ENCODE data around the gene SPNS3. TPM values are rescaled to one million over a fixed set of nuclear protein-coding genes. Genes with fewer than 3 reads are reported as not detected.

Gene SPNS3
- total and polyA plus RNA-seq, 2 of the 8 experiments (the other 6 are each of a cell fraction or from before 2014, with no cell fraction given) = not detected

- H2BK12ac ChIP-seq (ENCODE audit: low read depth, low read length) = peak overlapping the region; percentile 50; the same call in 1 of the 2 replicates
- no peak overlapping the region for H3K4me2 ChIP-seq (ENCODE audit: insufficient read depth in 1 of 2, low read depth in 2 of 2, low read length in 2 of 2)
- H2AK5ac ChIP-seq (ENCODE audit: low read depth, low read length) = no peak overlapping the region
- CTCF ChIA-PET (ENCODE audit: partially characterized antibody) = interaction anchor here (0.6 to 1.7 kb wide), 8 partner anchors 9 to 205 kb away, joined by 3 to 4 read pairs (median 4); no protein-coding TSS in a partner anchor
- no peaks in the 10 kb centered on the region for H3K79me1 ChIP-seq (ENCODE audit: low read depth, low read length)
- H4K5ac ChIP-seq (ENCODE audit: insufficient read length, low read depth, low read length) = no peak overlapping the region
- H3K36me3 ChIP-seq (ENCODE audit: control insufficient read depth in 2 of 4, insufficient read depth in 4 of 4, low read length in 3 of 4) = no peaks in the 10 kb centered on the region
- H3K4ac ChIP-seq (replicated peaks; ENCODE audit: insufficient read length, low read depth, low read length) = no peak overlapping the region
- DNase-seq (ENCODE audit: low read depth in 1 of 2, low spot score in 2 of 2) (no peak), FAIRE-seq (no peak)
- no peaks in the 10 kb centered on the region for H3K79me2 ChIP-seq (ENCODE audit: control insufficient read depth in 1 of 2, insufficient read depth in 2 of 2, low read length in 2 of 2)
- H3K14ac ChIP-seq (ENCODE audit: insufficient read length) = no peak overlapping the region
- H3K9me3 ChIP-seq (ENCODE audit: insufficient read depth in 2 of 2, low read depth in 1 of 2, low read length in 1 of 2) = no peaks in the 10 kb centered on the region
- H3K56ac ChIP-seq (replicated peaks; ENCODE audit: insufficient read length, low read depth, low read length) = no peak overlapping the region
- H2BK20ac ChIP-seq (ENCODE audit: low read length) = no peak overlapping the region
- H2BK5ac ChIP-seq (ENCODE audit: low read depth, low read length) = no peak overlapping the region
- no peak overlapping the region for H4K91ac ChIP-seq (replicated peaks; ENCODE audit: insufficient read length, low read length)
- H2BK15ac ChIP-seq (ENCODE audit: low read length) = no peak overlapping the region
- POLR2A ChIA-PET (ENCODE audit: partially characterized antibody) = interaction anchor here (37.1 kb wide), 1 partner anchor 24 kb away, joined by 546 read pairs; the partner anchor contains the start of genes GGT6 and MYBBP1A
- no peak overlapping the region for H3K9ac ChIP-seq (replicated peaks in 1 of 4; ENCODE audit: extremely low read depth in 1 of 4, low read depth in 3 of 4, low read length in 3 of 4)
- H3K27ac ChIP-seq (ENCODE audit: low read depth, low read length) = no peak overlapping the region
- H4K8ac ChIP-seq (ENCODE audit: extremely low read depth, insufficient read depth, low read length) = no peak overlapping the region
- H3K23me2 ChIP-seq (ENCODE audit: low read depth, low read length) = no peaks in the 10 kb centered on the region
- H3K23ac ChIP-seq (ENCODE audit: insufficient read length) = no peak overlapping the region
- no peaks in the 10 kb centered on the region for H4K20me1 ChIP-seq (replicated peaks in 1 of 2; ENCODE audit: control insufficient read depth in 1 of 2, insufficient read depth in 2 of 2, low read length in 2 of 2)
- no peak overlapping the region for H2AFZ ChIP-seq (ENCODE audit: low read length)
- no peak overlapping the region for H3K18ac ChIP-seq (ENCODE audit: extremely low read depth, low read length)
- no peak overlapping the region for H2BK120ac ChIP-seq (replicated peaks; ENCODE audit: low read depth, low read length)
- peaks cover 0 to 20% (median 14%) of the 10 kb centered on the region in 4 experiments; a peak in 6 of 7 replicates for H3K27me3 ChIP-seq (replicated peaks in 1 of 4; ENCODE audit: control insufficient read depth in 3 of 4, extremely low read depth in 1 of 4, insufficient read depth in 3 of 4, low read length in 3 of 4)
- H3K4me3 ChIP-seq (ENCODE audit: extremely low read depth in 1 of 4, insufficient read depth in 2 of 4, low read depth in 3 of 4, low read length in 4 of 4) = no peak overlapping the region
- 83% methylated on average over 6 of the region's 6 CpGs; no CpG with 5 or more reads in 1 of the 2 experiments for WGBS, 2 experiments (ENCODE audit: extremely low coverage in 1 of 2, insufficient coverage in 1 of 2, insufficient read length in 1 of 2, insufficient replicate concordance in 2 of 2, low coverage in 1 of 2, low lambda C conversion rate in 2 of 2, missing lambda C conversion rate in 1 of 2)
- peaks cover 0 to 2% (median 0%) of the 10 kb centered on the region in 4 experiments; a peak in 3 of 7 replicates for H3K4me1 ChIP-seq (replicated peaks in 1 of 4; ENCODE audit: control insufficient read depth in 3 of 4, insufficient read depth in 4 of 4, low read length in 3 of 4)
- no peak for TF ChIP-seq TEAD4 (IDR thresholded peaks at IDR 0.05; ENCODE audit: low read depth, low read length)
- TF ChIP-seq TAF1 (IDR thresholded peaks at IDR 0.05; ENCODE audit: low read depth, low read length) = no peak
- TF ChIP-seq SRF (IDR thresholded peaks at IDR 0.05; ENCODE audit: low read depth, low read length) = no peak
- no peak for TF ChIP-seq TCF12 (IDR thresholded peaks at IDR 0.05; ENCODE audit: low read depth, low read length)
- no peak for TF ChIP-seq USF2 (IDR thresholded peaks at IDR 0.05; ENCODE audit: low read length)
- TF ChIP-seq, protein P1, sequence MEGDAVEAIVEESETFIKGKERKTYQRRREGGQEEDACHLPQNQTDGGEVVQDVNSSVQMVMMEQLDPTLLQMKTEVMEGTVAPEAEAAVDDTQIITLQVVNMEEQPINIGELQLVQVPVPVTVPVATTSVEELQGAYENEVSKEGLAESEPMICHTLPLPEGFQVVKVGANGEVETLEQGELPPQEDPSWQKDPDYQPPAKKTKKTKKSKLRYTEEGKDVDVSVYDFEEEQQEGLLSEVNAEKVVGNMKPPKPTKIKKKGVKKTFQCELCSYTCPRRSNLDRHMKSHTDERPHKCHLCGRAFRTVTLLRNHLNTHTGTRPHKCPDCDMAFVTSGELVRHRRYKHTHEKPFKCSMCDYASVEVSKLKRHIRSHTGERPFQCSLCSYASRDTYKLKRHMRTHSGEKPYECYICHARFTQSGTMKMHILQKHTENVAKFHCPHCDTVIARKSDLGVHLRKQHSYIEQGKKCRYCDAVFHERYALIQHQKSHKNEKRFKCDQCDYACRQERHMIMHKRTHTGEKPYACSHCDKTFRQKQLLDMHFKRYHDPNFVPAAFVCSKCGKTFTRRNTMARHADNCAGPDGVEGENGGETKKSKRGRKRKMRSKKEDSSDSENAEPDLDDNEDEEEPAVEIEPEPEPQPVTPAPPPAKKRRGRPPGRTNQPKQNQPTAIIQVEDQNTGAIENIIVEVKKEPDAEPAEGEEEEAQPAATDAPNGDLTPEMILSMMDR (IDR thresholded peaks at IDR 0.05; ENCODE audit: control extremely low read depth in 1 of 3, insufficient read depth in 1 of 3, low read depth in 1 of 3, low read length in 3 of 3) = no peak
- no peak for TF ChIP-seq POU5F1 (IDR thresholded peaks at IDR 0.05; ENCODE audit: low read depth, low read length)
- TF ChIP-seq NRF1 (IDR thresholded peaks at IDR 0.05; ENCODE audit: low read depth, low read length) = no peak
- TF ChIP-seq, protein P2, sequence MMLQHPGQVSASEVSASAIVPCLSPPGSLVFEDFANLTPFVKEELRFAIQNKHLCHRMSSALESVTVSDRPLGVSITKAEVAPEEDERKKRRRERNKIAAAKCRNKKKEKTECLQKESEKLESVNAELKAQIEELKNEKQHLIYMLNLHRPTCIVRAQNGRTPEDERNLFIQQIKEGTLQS (IDR thresholded peaks at IDR 0.05; ENCODE audit: insufficient read depth, low read depth, low read length) = no peak
- no peak for TF ChIP-seq SIRT6 (IDR thresholded peaks at IDR 0.05; ENCODE audit: low read length)
These were observed 88.9 kb downstream of the SPNS3 start for GRCh38 chr17:4522661-4523060.
